HG03442 (cell line): ENCODE measurements around the gene NTN1.
"Not testable (repeated sequence)": the region's sequence is repeated elsewhere in the genome, so short reads cannot be mapped to it uniquely, and the experiment has no call there.

Source experiments
- ATAC-seq: cut with Tn5 transposase; IDR thresholded peaks from one replicate; pipeline ENCODE4 v1.9.1; 2021; ENCODE audit warnings: mild to moderate bottlenecking, moderate library complexity; ENCODE audit not compliant: unreplicated experiment

NTN1 gene

DNA sequence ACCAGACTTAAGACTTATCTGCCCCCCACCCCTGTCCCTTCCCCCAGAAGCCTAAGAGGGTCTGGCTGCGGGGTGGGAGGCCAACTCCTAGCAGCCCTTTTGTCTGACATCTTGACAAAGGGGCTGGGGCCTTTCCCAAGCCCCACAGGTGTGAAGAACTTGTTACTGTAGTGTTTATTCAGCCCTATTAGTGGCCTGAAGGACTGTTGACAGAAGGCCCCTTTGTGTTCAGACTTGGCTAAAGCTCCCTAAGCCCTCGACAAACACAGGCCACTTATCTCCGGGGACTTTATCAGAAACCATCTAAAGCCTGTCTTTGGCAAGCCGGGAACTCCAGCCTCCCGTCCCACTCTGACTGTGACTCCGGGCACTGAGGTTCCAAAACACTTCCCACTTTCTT, 129.8 kb downstream of the NTN1 start:
- ATAC-seq: no peak

GRCh38 chr17:9151740-9152139, 130.4 kb downstream of the NTN1 start:
- not testable (repeated sequence) for ATAC-seq

DNA sequence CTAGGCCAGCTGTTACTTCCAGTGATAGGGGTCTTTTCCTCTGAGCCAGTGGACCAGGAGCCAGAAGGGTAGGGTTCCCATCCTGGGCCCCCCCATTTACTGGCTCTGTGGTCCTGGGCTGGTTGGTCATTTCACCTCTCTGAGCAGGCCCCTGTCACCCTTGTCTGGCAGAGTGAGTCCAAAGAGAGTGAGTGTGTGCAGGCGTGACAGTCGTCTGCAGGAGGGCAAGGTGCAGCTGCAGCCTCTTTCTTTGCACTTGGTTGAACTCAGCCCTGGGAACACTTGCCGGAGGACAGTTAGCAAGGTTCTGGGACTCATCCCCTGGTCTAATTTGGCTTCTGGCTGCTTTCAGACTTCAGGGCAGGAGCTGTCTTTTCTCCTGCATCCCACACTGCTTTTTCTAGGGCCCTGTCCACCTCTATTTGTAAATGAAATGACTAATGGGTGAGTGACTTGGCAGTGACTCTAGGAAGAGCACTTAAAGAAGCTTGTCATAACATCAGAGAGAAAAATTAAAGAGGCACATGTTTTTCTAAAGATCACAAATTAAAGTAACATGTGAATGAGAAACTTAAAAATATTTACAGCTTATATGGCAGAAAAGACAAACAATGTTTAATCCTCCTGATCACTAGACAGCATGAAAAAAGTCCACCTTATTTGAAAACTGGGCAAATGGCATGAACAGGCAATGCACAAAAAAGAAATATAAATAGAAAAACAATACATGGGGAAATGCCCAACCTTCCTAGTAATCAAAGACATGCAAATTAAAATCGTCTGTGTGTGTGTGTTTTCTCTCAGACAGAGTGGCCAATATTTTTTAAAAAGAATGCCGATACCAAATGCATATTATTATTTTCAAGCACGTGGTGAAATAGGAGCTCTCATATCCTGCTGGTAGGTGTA, 137.5 kb downstream of the NTN1 start:
- ATAC-seq: no peak

DNA sequence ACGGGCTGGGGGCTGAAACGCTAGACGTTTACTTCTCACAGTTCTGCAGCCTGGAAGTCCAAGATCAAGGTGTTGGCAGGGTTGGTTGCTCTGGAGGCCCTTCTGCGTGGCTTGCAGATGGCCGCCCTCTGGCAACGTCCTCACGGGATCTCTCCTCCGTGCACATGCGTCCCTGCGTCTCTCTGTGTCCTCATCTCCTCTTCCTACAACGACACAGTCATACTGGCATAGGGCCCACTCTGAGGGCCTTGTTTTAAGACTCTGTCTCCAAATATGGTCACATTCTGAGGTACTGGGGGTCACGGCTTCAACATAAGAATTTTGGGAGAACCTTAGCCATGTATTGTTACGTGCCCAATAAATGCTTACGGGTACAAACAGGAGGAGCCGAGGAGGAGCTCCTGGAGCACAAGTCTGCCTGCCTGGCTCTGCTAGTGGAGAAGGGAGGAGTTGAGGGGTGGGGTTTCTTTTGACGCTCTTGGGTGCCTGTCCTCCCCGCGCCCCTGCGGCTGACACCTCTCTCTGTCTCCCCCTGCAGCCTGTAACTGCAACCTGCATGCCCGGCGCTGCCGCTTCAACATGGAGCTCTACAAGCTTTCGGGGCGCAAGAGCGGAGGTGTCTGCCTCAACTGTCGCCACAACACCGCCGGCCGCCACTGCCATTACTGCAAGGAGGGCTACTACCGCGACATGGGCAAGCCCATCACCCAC, 141.1 kb downstream of the NTN1 start:
- ATAC-seq: no peak

- ATAC-seq: no peak
Observed at GRCh38 chr17:9166788-9167187, 145.5 kb downstream of the NTN1 start.

DNA sequence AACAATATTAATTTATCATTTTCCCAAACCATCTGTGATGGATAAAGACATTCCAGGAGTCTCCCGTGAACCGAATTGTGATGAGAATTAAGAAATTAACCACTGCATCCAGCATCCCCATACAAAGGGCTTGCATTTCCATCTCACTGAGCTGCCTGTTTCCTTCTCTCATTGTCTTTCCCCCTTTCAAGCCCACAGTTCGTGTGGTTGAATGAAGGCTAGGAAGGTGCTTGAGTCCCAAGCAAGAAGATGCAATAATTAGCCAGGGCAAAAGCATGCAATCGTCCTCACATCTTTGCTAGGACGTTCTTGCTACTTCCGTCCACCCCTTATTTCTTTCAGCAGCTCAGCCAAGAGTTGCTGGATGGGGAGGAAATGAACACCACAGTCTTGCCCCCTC, 146.1 kb downstream of the NTN1 start:
- no peak for ATAC-seq

GRCh38 chr17:9169116-9169515, 147.8 kb downstream of the NTN1 start:
- no peak for ATAC-seq

GRCh38 chr17:9170336-9170735, 149.0 kb downstream of the NTN1 start:
- ATAC-seq: no peak

DNA sequence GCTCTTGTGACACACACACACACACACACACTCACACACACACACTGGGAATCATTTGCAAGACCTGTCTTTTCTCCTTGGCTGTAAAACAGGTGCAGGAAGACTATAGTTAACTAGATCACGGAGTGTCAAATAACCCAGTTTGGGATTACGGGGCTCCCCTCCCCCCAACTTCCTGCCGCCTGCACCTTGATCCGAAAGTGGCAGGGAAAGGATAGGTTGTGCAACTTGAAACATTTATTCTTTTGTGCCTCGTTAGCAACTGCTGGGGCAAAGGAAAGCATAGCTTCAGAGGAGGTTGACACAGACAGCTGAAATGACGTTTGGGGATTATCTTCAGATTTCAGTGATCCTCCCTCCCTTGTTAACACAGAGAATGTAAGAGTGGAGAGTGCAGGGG, 149.5 kb downstream of the NTN1 start:
- ATAC-seq: no peak

DNA sequence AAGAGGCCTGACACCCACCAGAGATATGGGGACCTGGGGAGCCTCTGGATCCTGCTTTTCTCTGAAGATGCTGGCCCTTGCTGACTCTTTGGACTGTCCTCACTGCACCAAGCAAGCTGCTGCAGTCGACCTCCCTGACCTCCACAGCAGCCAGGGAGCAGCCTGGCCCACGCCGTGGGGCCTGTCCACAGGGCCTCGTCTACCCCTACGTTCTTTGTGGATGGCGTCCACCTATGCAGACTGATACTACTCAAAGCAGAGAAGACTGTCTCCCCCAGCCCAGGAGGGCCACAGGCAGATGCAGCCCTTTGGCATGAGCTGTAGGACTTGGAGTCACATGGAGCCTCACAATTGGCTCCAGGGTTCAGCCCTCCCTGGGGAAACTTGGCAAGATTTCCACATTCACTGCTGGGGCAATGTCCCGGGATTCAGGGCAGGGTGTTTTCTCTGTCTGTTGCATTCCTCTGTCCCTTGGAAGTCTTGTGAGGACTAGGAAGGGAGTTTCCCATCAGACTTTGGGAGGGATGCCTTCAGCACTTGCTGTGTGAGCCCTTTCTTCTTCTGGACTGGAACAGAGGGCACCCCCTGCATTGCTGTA, 152.2 kb downstream of the NTN1 start:
- ATAC-seq: no peak

DNA sequence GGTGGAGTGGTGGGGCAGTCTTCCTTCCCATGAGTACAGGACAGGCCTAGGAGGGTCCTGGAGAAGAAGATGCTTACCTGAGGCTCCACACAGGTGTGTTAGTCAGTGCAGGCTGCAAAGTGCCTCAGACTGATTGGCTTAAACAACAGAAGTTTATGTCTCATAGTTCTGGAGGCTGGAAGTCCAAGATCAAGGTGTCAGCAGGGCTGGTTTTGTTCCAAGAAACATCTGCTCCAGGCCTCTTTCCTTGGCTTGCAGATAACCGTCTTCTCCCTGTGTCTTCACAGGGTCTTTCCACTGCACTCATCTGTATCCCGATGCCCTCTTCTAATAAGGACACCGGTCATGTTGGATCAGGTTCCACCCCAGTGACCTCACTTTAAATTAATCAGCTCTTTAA, 153.0 kb downstream of the NTN1 start:
- no peak for ATAC-seq

- ATAC-seq: no peak
Observed at GRCh38 chr17:9174779-9175574, 153.7 kb downstream of the NTN1 start.

DNA sequence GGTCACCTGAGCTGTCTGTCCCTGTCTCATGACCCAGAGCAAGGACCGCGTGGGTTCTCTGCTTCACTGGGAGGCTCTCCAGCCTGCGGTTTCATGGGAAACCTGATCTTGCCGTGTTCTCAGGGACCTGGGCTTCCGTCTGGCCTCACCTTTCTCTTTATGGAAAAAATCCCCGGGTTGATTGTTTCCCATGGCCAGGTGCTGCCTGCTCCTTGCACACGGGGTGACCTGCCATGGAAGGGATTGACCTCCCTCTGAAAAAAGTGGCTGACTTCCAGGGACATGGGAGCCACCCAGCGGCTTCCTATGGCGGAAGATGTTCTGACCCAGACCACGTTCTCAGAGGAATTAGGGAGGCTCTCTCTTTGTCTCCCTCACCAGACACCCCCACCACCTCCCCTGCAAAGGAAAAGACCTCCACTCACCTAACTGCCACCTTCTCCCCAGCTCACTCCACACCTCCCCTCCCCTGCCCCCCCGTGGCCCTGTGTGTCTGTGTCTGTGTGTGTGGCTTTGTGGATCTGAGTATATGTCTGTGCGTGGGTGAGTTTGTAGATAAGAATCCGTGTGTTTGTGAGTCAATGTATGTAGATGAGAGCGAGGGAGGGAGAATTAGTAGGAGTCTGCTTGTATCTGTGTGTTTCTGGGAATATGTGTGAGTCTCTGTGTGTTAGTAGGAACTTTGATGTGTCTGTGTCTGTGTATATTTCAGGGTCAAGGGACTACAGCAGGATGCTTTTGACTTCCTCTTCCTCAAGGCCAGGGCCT, 154.6 kb downstream of the NTN1 start:
- ATAC-seq: no peak

DNA sequence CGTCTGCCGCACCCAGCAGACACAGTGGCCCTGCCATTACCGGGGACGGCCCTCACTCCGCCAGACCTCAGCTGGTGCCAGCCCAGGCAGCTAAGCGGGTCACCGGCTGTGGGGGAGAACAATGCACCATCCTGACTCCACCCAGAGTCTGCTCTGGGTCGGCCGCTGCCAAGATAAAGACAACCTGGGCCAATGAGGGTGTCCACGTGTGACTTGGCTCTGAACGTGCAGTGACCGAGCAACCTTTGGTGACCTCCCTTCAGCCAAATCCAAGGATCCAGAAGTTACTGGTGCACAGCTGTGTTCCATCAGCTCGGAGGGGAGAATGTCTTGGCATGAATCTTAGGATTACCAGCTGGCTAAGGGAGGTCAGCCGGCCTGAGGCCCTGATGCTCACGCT, 155.9 kb downstream of the NTN1 start:
- ATAC-seq: no peak

DNA sequence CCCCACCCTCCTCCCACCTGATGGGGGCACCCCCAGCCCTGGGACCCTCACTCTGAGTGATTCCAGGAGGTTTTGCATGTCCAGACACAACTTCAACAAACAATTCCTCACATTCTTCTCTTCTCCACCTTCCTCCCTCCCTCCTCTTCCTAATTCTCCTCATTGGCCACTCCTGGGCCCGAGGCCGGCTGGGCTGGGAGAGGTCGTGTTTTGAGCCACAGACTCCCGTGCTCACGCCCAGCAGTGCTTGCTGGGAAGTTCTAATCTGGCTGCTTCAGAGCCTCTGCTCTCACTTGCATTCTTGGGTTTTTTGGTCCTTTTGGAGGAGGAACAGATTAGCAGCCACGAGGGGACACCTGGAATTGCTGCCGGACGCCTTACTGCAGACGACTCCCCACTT, 157.0 kb downstream of the NTN1 start:
- no peak for ATAC-seq

GRCh38 chr17:9179602-9180001, 158.3 kb downstream of the NTN1 start:
- no peak for ATAC-seq

GRCh38 chr17:9181640-9182039, 160.3 kb downstream of the NTN1 start:
- no peak for ATAC-seq

DNA sequence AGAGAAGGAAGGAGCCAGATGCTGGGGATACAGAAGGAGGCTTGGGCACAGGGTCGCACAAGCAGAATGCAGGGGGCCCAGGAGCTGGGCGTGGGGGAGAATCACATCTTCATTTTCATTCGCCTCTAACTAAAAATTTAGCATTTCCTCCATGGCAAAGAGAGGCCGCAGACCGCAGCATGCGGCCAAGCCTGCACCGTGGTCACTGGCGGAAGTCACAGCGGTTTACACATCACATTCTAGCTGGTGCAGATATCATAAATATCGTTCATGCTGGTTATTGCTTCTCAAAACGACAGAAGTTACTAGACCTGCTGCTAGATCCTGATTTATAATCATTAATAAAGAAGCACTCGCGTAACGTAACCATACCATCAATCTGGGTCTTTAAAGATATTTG, 162.0 kb downstream of the NTN1 start:
- ATAC-seq: no peak

DNA sequence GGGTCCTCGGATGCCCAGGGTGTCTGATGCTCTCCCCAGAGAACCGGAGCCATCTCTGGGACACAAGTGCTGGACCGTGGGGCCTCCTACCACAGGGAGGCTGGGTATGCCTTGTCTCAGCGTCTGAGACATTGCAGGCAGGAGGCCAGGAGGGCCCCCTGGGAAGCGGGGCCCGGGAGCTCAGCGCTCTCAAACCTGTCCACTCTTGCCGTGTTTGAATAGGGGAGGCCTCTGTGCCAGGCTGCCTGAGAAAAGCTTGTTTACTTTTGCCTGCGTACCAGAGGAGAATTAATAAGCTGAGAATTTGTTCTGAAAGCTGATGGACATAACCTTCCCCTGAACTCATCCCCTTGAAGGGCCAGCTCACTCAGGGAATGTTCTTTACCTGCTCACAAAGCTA, 163.8 kb downstream of the NTN1 start:
- no peak for ATAC-seq

GRCh38 chr17:9185688-9186284, 164.5 kb downstream of the NTN1 start:
- ATAC-seq: no peak
